Uterus (tissue), 2 donors: ENCODE results near the gene SLC2A5.

Source experiments
- POLR2A ChIP-seq, 2 donors: fragments of 450-650 bp; IDR thresholded peaks; one replicate each; pipeline ENCODE4 v1.6.1; 2016; ENCODE audit warnings: antibody characterized with exemption in 2 of 2, mild to moderate bottlenecking in 1 of 2, moderate library complexity in 1 of 2
- TF ChIP-seq, protein P1 (sequence below), 4 experiments: fragments of 200-600 bp in 2 of 4; fragments of 450-650 bp in 2 of 4; sonication (generic) in 2 of 4; IDR thresholded peaks; one replicate each; pipeline ENCODE4 v1.5.1; 2016 to 2019; ENCODE audit warnings: antibody characterized with exemption in 4 of 4, mild to moderate bottlenecking in 2 of 4, moderate library complexity in 1 of 4

DNA sequence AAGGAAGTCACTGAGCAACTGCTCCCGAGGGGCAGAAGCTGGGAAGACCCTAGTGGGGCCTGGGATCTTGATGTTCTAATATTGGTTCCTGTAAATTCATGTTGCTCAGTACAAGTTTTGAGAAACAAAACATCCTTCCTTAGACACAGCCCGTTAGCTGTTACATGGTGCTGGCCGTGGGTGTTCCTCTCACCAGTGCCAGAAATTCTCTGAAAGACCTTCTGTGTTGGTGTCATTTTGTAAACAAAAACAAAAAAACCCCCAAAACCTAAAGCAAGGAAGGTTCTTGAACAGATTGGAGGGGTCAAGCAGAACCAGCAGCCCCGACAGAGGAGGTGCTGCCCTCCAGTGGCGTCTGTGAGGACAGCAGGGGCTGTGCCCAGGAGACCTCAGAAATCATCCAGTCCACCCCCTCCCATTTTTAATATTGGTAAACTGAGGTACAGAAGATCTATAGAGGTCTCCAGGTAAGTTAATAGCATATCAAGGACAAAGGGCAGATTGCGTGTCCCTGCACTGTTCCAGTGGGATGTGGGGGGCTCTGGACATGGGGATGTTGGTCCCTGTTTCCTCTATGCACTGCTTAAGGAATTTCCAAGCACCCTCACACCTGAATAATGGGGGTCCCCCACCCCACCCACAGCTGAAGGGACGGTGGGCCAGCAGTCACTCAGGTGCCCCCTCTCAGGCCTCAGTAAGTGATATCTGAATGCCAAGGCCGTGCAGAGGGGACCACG is 81.4 kb downstream of the SLC2A5 start:
- no peak for TF ChIP-seq POLR2A (IDR thresholded peaks at IDR 0.05)
- TF ChIP-seq, protein P1, sequence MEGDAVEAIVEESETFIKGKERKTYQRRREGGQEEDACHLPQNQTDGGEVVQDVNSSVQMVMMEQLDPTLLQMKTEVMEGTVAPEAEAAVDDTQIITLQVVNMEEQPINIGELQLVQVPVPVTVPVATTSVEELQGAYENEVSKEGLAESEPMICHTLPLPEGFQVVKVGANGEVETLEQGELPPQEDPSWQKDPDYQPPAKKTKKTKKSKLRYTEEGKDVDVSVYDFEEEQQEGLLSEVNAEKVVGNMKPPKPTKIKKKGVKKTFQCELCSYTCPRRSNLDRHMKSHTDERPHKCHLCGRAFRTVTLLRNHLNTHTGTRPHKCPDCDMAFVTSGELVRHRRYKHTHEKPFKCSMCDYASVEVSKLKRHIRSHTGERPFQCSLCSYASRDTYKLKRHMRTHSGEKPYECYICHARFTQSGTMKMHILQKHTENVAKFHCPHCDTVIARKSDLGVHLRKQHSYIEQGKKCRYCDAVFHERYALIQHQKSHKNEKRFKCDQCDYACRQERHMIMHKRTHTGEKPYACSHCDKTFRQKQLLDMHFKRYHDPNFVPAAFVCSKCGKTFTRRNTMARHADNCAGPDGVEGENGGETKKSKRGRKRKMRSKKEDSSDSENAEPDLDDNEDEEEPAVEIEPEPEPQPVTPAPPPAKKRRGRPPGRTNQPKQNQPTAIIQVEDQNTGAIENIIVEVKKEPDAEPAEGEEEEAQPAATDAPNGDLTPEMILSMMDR (IDR thresholded peaks at IDR 0.05), result peak; percentile 69 to 88 (median 83)
